B cell (primary cell): ENCODE data around the gene TUBA3C.

Experiments used
- CTCF ChIP-seq: fragments of 200-600 bp; IDR thresholded peaks from one replicate; pipeline ENCODE4 v1.8.0; 2022; ENCODE audit warnings: antibody characterized with exemption, mild to moderate bottlenecking
- EZH2 ChIP-seq: IDR thresholded peaks from 2 replicates; pipeline ENCODE4 v1.6.1; 2012; ENCODE audit warnings: borderline replicate concordance, low read depth, mild to moderate bottlenecking, moderate library complexity, low read length; ENCODE audit not compliant: insufficient read depth, poor library complexity, severe bottlenecking

- TF ChIP-seq CTCF (no peak), EZH2 (no peak)
Measured at GRCh38 chr13:19184176-19184575, 2.6 kb upstream of the TUBA3C start.
